Fibroblast of villous mesenchyme (primary cell): ENCODE data around the gene MKNK1. TPM values are rescaled to one million over a fixed set of nuclear protein-coding genes. Genes with fewer than 3 reads are reported as not detected.

Experiments used
- DNase-seq: peaks from one replicate; pipeline ENCODE4 v3.0.0-alpha.2; 2010; ENCODE audit warnings: low read depth
- H3K4me3 ChIP-seq: 2 replicates; pipeline ENCODE4 v1.5.1; 2011; ENCODE audit warnings: low read depth, mild to moderate bottlenecking, low read length
- total RNA-seq: library from RNA; depleted of rRNA; stranded (reverse); fragments of >200 nt; gene quantifications from 2 replicates; pipeline ENCODE4 v1.2.3, GENCODE V29; 2012
- TF ChIP-seq, protein P1 (sequence below): IDR thresholded peaks from 2 replicates; pipeline ENCODE4 v1.5.1; 2012; ENCODE audit warnings: low read depth, mild to moderate bottlenecking, low read length; ENCODE audit not compliant: insufficient read depth

The MKNK1 gene
- total RNA-seq, 1 donor = 14.7 TPM

- H3K4me3 ChIP-seq = no peak overlapping the region
- TF ChIP-seq, protein P1, sequence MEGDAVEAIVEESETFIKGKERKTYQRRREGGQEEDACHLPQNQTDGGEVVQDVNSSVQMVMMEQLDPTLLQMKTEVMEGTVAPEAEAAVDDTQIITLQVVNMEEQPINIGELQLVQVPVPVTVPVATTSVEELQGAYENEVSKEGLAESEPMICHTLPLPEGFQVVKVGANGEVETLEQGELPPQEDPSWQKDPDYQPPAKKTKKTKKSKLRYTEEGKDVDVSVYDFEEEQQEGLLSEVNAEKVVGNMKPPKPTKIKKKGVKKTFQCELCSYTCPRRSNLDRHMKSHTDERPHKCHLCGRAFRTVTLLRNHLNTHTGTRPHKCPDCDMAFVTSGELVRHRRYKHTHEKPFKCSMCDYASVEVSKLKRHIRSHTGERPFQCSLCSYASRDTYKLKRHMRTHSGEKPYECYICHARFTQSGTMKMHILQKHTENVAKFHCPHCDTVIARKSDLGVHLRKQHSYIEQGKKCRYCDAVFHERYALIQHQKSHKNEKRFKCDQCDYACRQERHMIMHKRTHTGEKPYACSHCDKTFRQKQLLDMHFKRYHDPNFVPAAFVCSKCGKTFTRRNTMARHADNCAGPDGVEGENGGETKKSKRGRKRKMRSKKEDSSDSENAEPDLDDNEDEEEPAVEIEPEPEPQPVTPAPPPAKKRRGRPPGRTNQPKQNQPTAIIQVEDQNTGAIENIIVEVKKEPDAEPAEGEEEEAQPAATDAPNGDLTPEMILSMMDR = no peak
- DNase-seq = peak; percentile 30
These were observed 42.8 kb upstream of the MKNK1 start for GRCh38 chr1:46646844-46647243.

- DNase-seq = peak; percentile 38
- no peak overlapping the region for H3K4me3 ChIP-seq
- TF ChIP-seq, protein P1 = no peak
These were observed 42.3 kb upstream of the MKNK1 start for GRCh38 chr1:46646331-46646730.

- DNase-seq = no peak
- TF ChIP-seq, protein P1 = no peak
- H3K4me3 ChIP-seq = no peak overlapping the region
These were observed 41.7 kb upstream of the MKNK1 start for GRCh38 chr1:46645815-46646214.

DNA sequence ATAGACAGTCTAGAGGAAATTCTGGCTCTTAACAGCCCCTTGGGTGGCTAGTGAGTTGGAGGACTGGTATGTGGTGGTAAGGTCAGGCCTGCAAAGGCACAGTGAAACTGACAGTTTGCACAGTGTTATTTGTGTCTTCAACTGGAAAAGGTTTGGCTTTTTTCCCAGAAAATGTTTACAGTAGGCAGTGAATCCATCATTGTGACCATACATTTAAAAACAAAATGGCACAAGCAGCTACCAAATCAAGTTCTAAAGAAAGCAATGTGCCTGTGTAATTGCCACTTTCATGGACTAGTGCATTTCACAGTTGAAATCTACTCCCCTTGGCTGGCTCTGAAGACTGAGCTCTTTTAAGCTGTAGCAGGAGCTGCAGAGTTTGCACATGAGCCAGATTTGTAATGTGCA is 39.3 kb upstream of the MKNK1 start:
- TF ChIP-seq, protein P1 = no peak
- DNase-seq = peak; percentile 93
- no peak overlapping the region for H3K4me3 ChIP-seq

- TF ChIP-seq, protein P1 = no peak
- H3K4me3 ChIP-seq = no peak overlapping the region
These were observed 38.1 kb upstream of the MKNK1 start for GRCh38 chr1:46642115-46642680.

GRCh38 chr1:46639547-46639946 is 35.5 kb upstream of the MKNK1 start:
- no peak for DNase-seq
- TF ChIP-seq, protein P1 = no peak
- H3K4me3 ChIP-seq = no peak overlapping the region

More at GRCh38 chr1:46642115-46642680, 38.1 kb upstream of the MKNK1 start:
- DNase-seq = no peak

- TF ChIP-seq, protein P1 = no peak
- DNase-seq = no peak
- H3K4me3 ChIP-seq = no peak overlapping the region
These were observed 34.9 kb upstream of the MKNK1 start for GRCh38 chr1:46638921-46639320.
